Thyroid gland (tissue), 4 donors: ENCODE results near the gene IL19. TPM values are rescaled to one million over a fixed set of nuclear protein-coding genes. Genes with fewer than 3 reads are reported as not detected.

ENCODE experiments used
- DNase-seq, 2 donors: peaks; one replicate each; pipeline ENCODE4 v3.0.0-alpha.2; 2019
- H3K27ac ChIP-seq, 3 donors: fragments of 200-600 bp; sonication (generic); 1 replicate in 2 of 3; 2 replicates in 1 of 3; pipeline ENCODE4 v1.5.1; 2016 to 2019; ENCODE audit warnings: mild to moderate bottlenecking in 1 of 3, moderate library complexity in 1 of 3
- H3K27me3 ChIP-seq: fragments of 200-600 bp; sonication (generic); one replicate; pipeline ENCODE4 v1.5.1; 2019
- H3K36me3 ChIP-seq, 2 donors: fragments of 200-600 bp; sonication (generic); one replicate each; pipeline ENCODE4 v1.5.1; 2016 to 2019
- H3K4me1 ChIP-seq, 2 donors: fragments of 200-600 bp; sonication (generic); one replicate each; pipeline ENCODE4 v1.5.1; 2017 to 2019
- H3K4me3 ChIP-seq, 3 donors: fragments of 200-600 bp; sonication (generic); replicated peaks in 1 of 3; 1 replicate in 2 of 3; 2 replicates in 1 of 3; pipeline ENCODE4 v1.5.1; 2016; ENCODE audit warnings: mild to moderate bottlenecking in 1 of 3
- H3K9me3 ChIP-seq: fragments of 200-600 bp; sonication (generic); one replicate; pipeline ENCODE4 v1.5.1; 2017
- CTCF ChIP-seq, 6 experiments: fragments of 200-600 bp in 3 of 6; fragments of 450-650 bp in 3 of 6; sonication (generic) in 3 of 6; IDR thresholded peaks; one replicate each; pipeline ENCODE4 v1.5.1; 2016 to 2019; ENCODE audit warnings: antibody characterized with exemption in 6 of 6, mild to moderate bottlenecking in 2 of 6, inconsistent platforms in 1 of 6, moderate library complexity in 1 of 6
- POLR2A ChIP-seq, 2 donors: fragments of 450-650 bp; IDR thresholded peaks; one replicate each; pipeline ENCODE4 v1.6.1; 2017; ENCODE audit warnings: antibody characterized with exemption in 2 of 2, mild to moderate bottlenecking in 2 of 2, moderate library complexity in 1 of 2
- WGBS, 2 donors: methylation state at CpG; one replicate each; pipeline ENCODE4 v1.1.5; 2017; 5-methylcytosine and 5-hydroxymethylcytosine counted together
- intact Hi-C: fragments of 100-400 bp; cut with DNase I; formaldehyde crosslinking; loops from one replicate; pipeline ENCODE4 v1.15.1; 2023
- total RNA-seq, 4 donors: library from RNA; depleted of rRNA; stranded (reverse); fragments of >200 nt; gene quantifications; one replicate each; pipeline ENCODE4 v1.2.3, GENCODE V29; 2016

The IL19 gene
- total RNA-seq, 4 donors from 2014 or later, result not detected

- Histone ChIP-seq H3K9me3 (no peaks in the 10 kb centered on the region), H3K4me3 (no peak overlapping the region), H3K4me1 (peaks cover 0 to 6% of the 10 kb centered on the region in 2 donors), H3K36me3 (no peaks in the 10 kb centered on the region), H3K27ac (no peak overlapping the region), H3K27me3 (no peaks in the 10 kb centered on the region)
- WGBS, 2 donors, result 80 to 81% methylated on average over 14 of the region's 14 CpGs
- no peak for TF ChIP-seq POLR2A (IDR thresholded peaks at IDR 0.05)
- no peak for TF ChIP-seq CTCF (IDR thresholded peaks at IDR 0.05)
- no peak for DNase-seq
- intact Hi-C loops, result no loop called here
Observed at GRCh38 chr1:206768472-206769303, 1.9 kb upstream of the IL19 start.

DNA sequence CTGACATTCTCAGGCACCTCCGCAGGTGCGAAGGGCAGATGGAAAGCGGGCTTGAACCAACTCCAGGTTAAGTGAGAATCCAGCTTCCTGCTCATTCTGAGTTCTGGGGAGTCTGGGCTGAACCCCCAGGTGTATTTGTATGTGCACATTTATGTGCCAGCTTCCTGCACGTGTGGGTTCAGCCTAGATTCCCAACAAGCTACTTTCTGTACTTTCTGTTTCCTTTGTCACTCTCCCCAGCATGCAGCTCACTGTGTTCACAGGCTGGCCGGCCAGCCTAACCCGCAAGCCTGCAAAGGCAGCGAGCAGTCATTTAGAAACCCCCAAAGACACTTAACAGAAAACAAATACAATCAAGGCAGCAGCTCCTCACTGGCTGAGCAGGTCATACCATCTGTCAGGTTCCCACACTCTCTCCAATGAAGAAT, 1.3 kb upstream of the IL19 start:
- WGBS, 2 donors, result 77 to 80% methylated on average over 7 of the region's 7 CpGs

DNA sequence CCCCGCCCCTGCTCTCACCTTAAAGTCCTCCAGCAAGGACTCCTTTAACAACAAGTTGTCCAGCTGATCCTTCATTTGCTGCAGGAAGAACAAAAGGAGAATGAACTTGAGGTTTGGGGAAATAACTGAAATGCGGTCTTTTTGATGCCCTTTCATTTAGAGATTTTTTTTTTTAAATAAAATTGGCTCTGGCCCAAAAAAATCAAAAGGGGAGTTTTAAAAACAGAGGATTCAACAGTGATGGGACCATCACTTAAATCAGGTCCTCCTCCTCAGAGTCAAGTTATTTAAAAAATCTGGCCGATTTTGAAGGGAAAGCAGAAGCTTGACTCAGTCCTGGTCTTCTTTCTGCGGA, 742 bp downstream of the IL19 start:
- H3K4me1 ChIP-seq, result peaks cover 0 to 4% of the 10 kb centered on the region in 2 donors
- no peak overlapping the region for H3K4me3 ChIP-seq
- TF ChIP-seq CTCF (IDR thresholded peaks at IDR 0.05) (no peak), POLR2A (IDR thresholded peaks at IDR 0.05) (no peak)
- intact Hi-C loops, result no loop called here
- no peaks in the 10 kb centered on the region for H3K27me3 ChIP-seq
- H3K36me3 ChIP-seq, result no peaks in the 10 kb centered on the region
- no peaks in the 10 kb centered on the region for H3K9me3 ChIP-seq
- no peak overlapping the region for H3K27ac ChIP-seq
- WGBS, 2 donors, result 64 to 74% methylated on average over 4 of the region's 4 CpGs
- no peak for DNase-seq

More for the DNA sequence above, 1.3 kb upstream of the IL19 start:
- no peak overlapping the region for H3K27ac ChIP-seq
- no peaks in the 10 kb centered on the region for H3K9me3 ChIP-seq
- intact Hi-C loops, result no loop called here
- peaks cover 0 to 6% of the 10 kb centered on the region in 2 donors for H3K4me1 ChIP-seq
- H3K4me3 ChIP-seq, result no peak overlapping the region
- DNase-seq, result no peak
- no peaks in the 10 kb centered on the region for H3K36me3 ChIP-seq
- TF ChIP-seq POLR2A (IDR thresholded peaks at IDR 0.05), result no peak
- no peak for TF ChIP-seq CTCF (IDR thresholded peaks at IDR 0.05)
- no peaks in the 10 kb centered on the region for H3K27me3 ChIP-seq

DNA sequence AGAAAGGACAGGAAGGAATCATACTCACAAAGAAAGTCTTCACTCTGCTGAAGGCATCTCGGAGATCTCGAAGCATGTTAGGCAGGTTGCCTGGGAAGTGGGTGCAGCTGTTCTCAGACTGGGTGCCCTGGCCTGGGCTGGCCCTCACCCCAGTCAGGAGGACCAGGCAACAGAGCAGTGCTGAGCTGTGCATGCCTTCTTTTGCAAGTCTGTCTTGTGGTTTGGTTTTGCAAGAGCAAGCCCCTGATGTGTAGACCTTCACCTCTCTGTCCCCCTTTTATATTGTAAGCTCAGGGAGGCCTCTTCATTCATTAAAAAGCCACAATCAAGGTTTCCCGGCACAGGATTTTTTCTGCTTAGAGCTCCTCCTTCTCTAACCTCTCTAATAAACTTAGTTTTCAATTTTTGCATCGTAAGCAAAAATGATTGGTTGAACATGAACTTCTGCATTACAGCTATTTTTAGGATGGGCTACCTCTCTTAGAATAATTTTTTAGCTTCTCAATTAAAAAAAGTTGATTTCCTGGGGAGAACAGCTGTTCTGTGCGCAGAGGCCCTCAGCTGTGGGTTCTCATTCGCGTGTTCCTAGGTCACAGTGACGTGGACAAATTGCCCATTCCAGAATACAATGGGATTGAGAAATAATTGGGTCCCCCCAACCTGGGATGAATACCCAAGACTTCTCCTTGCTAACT, 1.8 kb downstream of the IL19 start, which contains the start of gene IL10:
TSS of gene IL10 (minus strand) at position 252 of the 695 bp plus-strand sequence. CDS start at position 193, 59 bp downstream.
- no peak within 1 kb of the TSS for H3K4me3 ChIP-seq
- DNase-seq, result no peak

More for the DNA sequence above, 1.8 kb downstream of the IL19 start, which contains the start of gene IL10:
- Histone ChIP-seq H3K4me1 (no peaks in the 10 kb centered on the region), H3K27me3 (no peaks in the 10 kb centered on the region), H3K9me3 (no peaks in the 10 kb centered on the region), H3K36me3 (no peaks in the 10 kb centered on the region), H3K27ac (no peak within 1 kb of the TSS)
- 81 to 92% methylated on average over 8 of the region's 8 CpGs for WGBS, 2 donors
- TF ChIP-seq POLR2A (IDR thresholded peaks at IDR 0.05) (no peak), CTCF (IDR thresholded peaks at IDR 0.05) (no peak)
- intact Hi-C loops, result no loop called here
